Neural progenitor cell (in vitro differentiated cells): Measurements from ENCODE around the gene LPIN1. TPM values are rescaled to one million over a fixed set of nuclear protein-coding genes. Genes with fewer than 3 reads are reported as not detected.

ENCODE experiments used
- DNase-seq: peaks from one replicate; pipeline ENCODE4 v3.0.0-alpha.2; 2016; ENCODE audit warnings: low spot score
- H2AFZ ChIP-seq: fragments of 200-600 bp; sonication (generic); replicated peaks from 2 replicates; pipeline ENCODE4 v1.6.1; 2016; ENCODE audit warnings: antibody characterized with exemption
- H3F3A ChIP-seq: fragments of 200-600 bp; sonication (generic); 2 replicates; pipeline ENCODE4 v1.6.1; 2016; ENCODE audit warnings: antibody characterized with exemption, low read depth
- H3K27ac ChIP-seq: fragments of 200-600 bp; sonication (generic); 2 replicates; pipeline ENCODE4 v1.5.1; 2016; ENCODE audit warnings: mild to moderate bottlenecking
- H3K27me3 ChIP-seq: fragments of 200-600 bp; sonication (generic); 2 replicates; pipeline ENCODE4 v1.6.1; 2016; ENCODE audit warnings: mild to moderate bottlenecking, moderate library complexity
- H3K36me3 ChIP-seq: fragments of 200-600 bp; sonication (generic); 2 replicates; pipeline ENCODE4 v1.5.1; 2016
- H3K4me1 ChIP-seq: fragments of 200-600 bp; sonication (generic); 2 replicates; pipeline ENCODE4 v1.6.1; 2016; ENCODE audit warnings: mixed run types
- H3K4me2 ChIP-seq: fragments of 200-600 bp; sonication (generic); 2 replicates; pipeline ENCODE4 v1.6.1; 2016
- H3K4me3 ChIP-seq: fragments of 200-600 bp; sonication (generic); 2 replicates; pipeline ENCODE4 v1.5.1; 2016
- H3K79me2 ChIP-seq: fragments of 200-600 bp; sonication (generic); 2 replicates; pipeline ENCODE4 v1.6.1; 2016; ENCODE audit warnings: low read depth
- H3K9ac ChIP-seq: fragments of 200-600 bp; sonication (generic); 2 replicates; pipeline ENCODE4 v1.6.1; 2016
- H3K9me3 ChIP-seq: fragments of 200-600 bp; sonication (generic); 2 replicates; pipeline ENCODE4 v1.5.1; 2016; ENCODE audit warnings: low read depth
- H4K20me1 ChIP-seq: fragments of 200-600 bp; sonication (generic); 2 replicates; pipeline ENCODE4 v1.6.1; 2016; ENCODE audit warnings: low read depth
- H3K27ac Mint-ChIP-seq: 3 replicates; pipeline ENCODE4 v1.8.0; 2021; ENCODE audit warnings: mixed read lengths
- H3K27me3 Mint-ChIP-seq: 2 replicates; pipeline ENCODE4 v1.8.0; 2022; ENCODE audit warnings: low read depth, mild to moderate bottlenecking, inconsistent platforms, moderate library complexity, mixed read lengths; ENCODE audit not compliant: insufficient read depth
- H3K36me3 Mint-ChIP-seq: 3 replicates; pipeline ENCODE4 v1.8.0; 2021; ENCODE audit warnings: mixed read lengths
- H3K4me1 Mint-ChIP-seq: 3 replicates; pipeline ENCODE4 v1.8.0; 2021; ENCODE audit warnings: mixed read lengths
- H3K4me3 Mint-ChIP-seq: 3 replicates; pipeline ENCODE4 v1.8.0; 2021; ENCODE audit warnings: mild to moderate bottlenecking, moderate library complexity, mixed read lengths
- H3K9me3 Mint-ChIP-seq: 3 replicates; pipeline ENCODE4 v1.8.0; 2020; ENCODE audit warnings: mixed read lengths
- EZH2 ChIP-seq: fragments of 200-600 bp; sonication (generic); IDR thresholded peaks from 2 replicates; pipeline ENCODE4 v1.6.1; 2017; ENCODE audit warnings: antibody characterized with exemption, mild to moderate bottlenecking, moderate library complexity
- EZH2phosphoT487 ChIP-seq: fragments of 200-600 bp; sonication (generic); IDR thresholded peaks from 2 replicates; pipeline ENCODE4 v1.6.1; 2017; ENCODE audit warnings: antibody characterized with exemption
- microRNA counts: library from miRNA; unstranded; fragments of <30 nt; microRNA quantifications from one replicate; lab custom pipeline; 2016
- microRNA-seq: library from miRNA; unstranded; fragments of <30 nt; microRNA quantifications from one replicate; pipeline ENCODE4, GENCODE V29; 2016
- small RNA-seq: library from RNA; depleted of rRNA; stranded (forward); fragments of <200 nt; gene quantifications from one replicate; pipeline ENCODE3, GENCODE V24; 2015
- total RNA-seq: library from RNA; depleted of rRNA; stranded (reverse); fragments of >200 nt; gene quantifications from 2 replicates; pipeline ENCODE4 v1.2.3, GENCODE V29; 2015; ENCODE audit warnings: low replicate concordance
- TF ChIP-seq, protein P1 (sequence below): fragments of 200-600 bp; sonication (generic); IDR thresholded peaks from 2 replicates; pipeline ENCODE4 v1.5.1; 2017; ENCODE audit warnings: antibody characterized with exemption, mild to moderate bottlenecking

LPIN1 gene
- total RNA-seq, 1 donor from 2014 or later, result 18.0 TPM

DNA sequence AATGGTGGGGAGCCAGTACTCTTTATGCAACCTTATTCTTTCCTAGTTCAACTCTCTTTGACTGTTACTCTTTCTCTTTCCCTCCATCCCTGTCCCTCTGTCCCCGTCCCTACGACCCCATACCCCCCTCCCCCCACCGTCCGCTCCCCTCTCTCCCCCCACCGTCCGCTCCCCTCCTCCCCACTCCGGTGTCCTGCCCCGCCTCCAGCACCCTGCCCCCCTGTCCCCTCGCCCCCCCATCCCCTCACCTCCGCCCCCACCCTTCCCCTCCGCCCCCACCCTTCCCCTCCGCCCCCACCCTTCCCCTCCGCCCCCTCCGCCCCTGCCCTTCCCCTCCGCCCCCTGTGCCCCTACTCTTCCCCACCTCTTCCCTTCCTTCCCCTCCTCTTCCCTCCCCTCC is 128.4 kb downstream of the LPIN1 start:
- Mint-ChIP-seq H3K27me3 (peaks cover 4% of the 10 kb centered on the region), H3K4me3 (no peak overlapping the region), H3K36me3 (no peaks in the 10 kb centered on the region), H3K9me3 (peaks cover 2% of the 10 kb centered on the region), H3K27ac (no peak overlapping the region), H3K4me1 (peaks cover 6% of the 10 kb centered on the region)
- Histone ChIP-seq H3F3A (no peaks in the 10 kb centered on the region), H4K20me1 (no peaks in the 10 kb centered on the region), H3K4me1 (no peaks in the 10 kb centered on the region), H3K36me3 (no peaks in the 10 kb centered on the region), H3K27me3 (no peaks in the 10 kb centered on the region), H3K79me2 (no peaks in the 10 kb centered on the region), H3K9ac (no peak overlapping the region), H2AFZ (no peak overlapping the region), H3K27ac (no peak overlapping the region), H3K4me2 (no peak overlapping the region), H3K9me3 (no peaks in the 10 kb centered on the region), H3K4me3 (no peak overlapping the region)
- DNase-seq, result no peak
- no peak for TF ChIP-seq EZH2phosphoT487
- TF ChIP-seq, protein P1, sequence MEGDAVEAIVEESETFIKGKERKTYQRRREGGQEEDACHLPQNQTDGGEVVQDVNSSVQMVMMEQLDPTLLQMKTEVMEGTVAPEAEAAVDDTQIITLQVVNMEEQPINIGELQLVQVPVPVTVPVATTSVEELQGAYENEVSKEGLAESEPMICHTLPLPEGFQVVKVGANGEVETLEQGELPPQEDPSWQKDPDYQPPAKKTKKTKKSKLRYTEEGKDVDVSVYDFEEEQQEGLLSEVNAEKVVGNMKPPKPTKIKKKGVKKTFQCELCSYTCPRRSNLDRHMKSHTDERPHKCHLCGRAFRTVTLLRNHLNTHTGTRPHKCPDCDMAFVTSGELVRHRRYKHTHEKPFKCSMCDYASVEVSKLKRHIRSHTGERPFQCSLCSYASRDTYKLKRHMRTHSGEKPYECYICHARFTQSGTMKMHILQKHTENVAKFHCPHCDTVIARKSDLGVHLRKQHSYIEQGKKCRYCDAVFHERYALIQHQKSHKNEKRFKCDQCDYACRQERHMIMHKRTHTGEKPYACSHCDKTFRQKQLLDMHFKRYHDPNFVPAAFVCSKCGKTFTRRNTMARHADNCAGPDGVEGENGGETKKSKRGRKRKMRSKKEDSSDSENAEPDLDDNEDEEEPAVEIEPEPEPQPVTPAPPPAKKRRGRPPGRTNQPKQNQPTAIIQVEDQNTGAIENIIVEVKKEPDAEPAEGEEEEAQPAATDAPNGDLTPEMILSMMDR, result no peak
- TF ChIP-seq EZH2, result no peak

DNA sequence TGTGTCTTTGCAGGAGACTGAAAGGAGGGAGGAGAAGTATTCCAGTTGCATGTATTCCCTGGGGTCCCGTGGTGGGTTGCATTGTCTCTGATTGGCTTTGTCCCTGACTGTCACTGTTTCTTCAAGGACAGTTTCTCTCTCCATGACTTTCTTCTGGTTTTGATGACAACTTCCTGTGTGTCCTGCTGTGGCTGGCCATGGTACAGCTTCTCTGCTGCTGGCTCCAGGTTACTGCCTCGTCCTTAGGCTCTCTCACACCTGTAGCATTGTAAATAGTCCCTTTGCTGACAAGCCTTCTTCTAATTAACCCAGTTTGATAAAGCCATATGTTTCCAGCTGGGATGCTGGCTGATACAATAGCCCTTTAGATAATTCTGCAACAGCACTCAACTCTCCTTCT is 129.0 kb downstream of the LPIN1 start:
- H3K9me3 Mint-ChIP-seq, result peaks cover 2% of the 10 kb centered on the region
- no peak overlapping the region for H3K27ac Mint-ChIP-seq
- H3K4me3 ChIP-seq, result no peak overlapping the region
- H3K27ac ChIP-seq, result no peak overlapping the region
- no peaks in the 10 kb centered on the region for H3K36me3 Mint-ChIP-seq
- H3K9me3 ChIP-seq, result no peaks in the 10 kb centered on the region
- peaks cover 4% of the 10 kb centered on the region for H3K27me3 Mint-ChIP-seq
- H3K4me1 ChIP-seq, result no peaks in the 10 kb centered on the region
- peaks cover 6% of the 10 kb centered on the region for H3K4me1 Mint-ChIP-seq
- H3K79me2 ChIP-seq, result no peaks in the 10 kb centered on the region
- DNase-seq, result no peak
- TF ChIP-seq EZH2phosphoT487, result no peak
- TF ChIP-seq EZH2, result no peak
- TF ChIP-seq, protein P1, result no peak
- H3F3A ChIP-seq, result no peaks in the 10 kb centered on the region
- no peaks in the 10 kb centered on the region for H3K27me3 ChIP-seq
- no peaks in the 10 kb centered on the region for H4K20me1 ChIP-seq
- no peak overlapping the region for H3K9ac ChIP-seq
- H2AFZ ChIP-seq, result no peak overlapping the region
- H3K4me3 Mint-ChIP-seq, result no peak overlapping the region
- no peak overlapping the region for H3K4me2 ChIP-seq
- no peaks in the 10 kb centered on the region for H3K36me3 ChIP-seq

DNA sequence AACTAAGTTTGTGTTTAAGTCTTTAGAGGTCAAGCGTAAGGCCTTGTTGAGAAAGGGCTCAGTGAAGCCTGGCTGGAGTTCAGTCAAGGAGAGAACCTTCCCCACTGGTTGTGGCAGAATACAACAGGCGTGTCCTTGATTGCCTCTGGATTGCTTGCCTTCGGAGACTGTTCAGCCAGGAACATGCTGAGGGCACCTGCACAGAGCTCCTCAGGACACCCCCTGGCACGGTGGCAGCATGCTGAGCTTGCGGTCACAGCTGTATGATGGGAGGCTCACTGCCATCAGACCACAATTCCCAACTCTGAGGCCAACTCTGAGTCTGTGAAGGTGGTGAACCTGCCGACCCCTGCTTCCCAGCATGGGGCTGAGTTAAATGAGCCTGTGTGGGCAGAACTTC is 130.0 kb downstream of the LPIN1 start:
- Histone ChIP-seq H3K36me3 (no peaks in the 10 kb centered on the region), H4K20me1 (no peaks in the 10 kb centered on the region), H3K79me2 (no peaks in the 10 kb centered on the region), H3K9ac (no peak overlapping the region), H2AFZ (no peak overlapping the region), H3K9me3 (no peaks in the 10 kb centered on the region), H3F3A (no peaks in the 10 kb centered on the region), H3K27me3 (no peaks in the 10 kb centered on the region), H3K27ac (no peak overlapping the region), H3K4me1 (no peaks in the 10 kb centered on the region), H3K4me3 (no peak overlapping the region), H3K4me2 (no peak overlapping the region)
- no peak for TF ChIP-seq EZH2phosphoT487
- TF ChIP-seq, protein P1, result no peak
- TF ChIP-seq EZH2, result no peak
- no peak for DNase-seq
- H3K9me3 Mint-ChIP-seq, result peaks cover 2% of the 10 kb centered on the region
- no peak overlapping the region for H3K4me3 Mint-ChIP-seq
- H3K27ac Mint-ChIP-seq, result no peak overlapping the region
- peaks cover 6% of the 10 kb centered on the region for H3K4me1 Mint-ChIP-seq
- peaks cover 4% of the 10 kb centered on the region for H3K27me3 Mint-ChIP-seq
- H3K36me3 Mint-ChIP-seq, result no peaks in the 10 kb centered on the region

DNA sequence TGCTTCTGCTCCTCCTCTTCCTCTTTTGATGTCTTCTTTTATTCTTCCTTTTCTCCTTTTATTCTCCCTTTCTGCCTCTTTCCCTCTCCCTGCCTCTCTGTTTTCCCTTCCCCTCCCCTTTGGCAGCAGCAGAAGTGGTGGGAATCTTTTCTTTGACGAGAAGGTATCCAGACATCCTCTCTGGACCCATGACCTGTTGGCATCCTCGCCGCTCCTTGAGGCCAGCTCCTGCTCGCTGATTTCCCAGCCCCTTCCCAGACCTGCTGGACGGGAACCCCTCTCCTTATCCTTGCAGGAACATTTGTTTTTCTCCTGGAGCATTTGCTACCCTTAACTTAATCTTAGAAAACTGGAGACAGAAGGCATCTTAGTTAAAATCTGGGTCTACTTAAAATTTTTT is 130.5 kb downstream of the LPIN1 start:
- H2AFZ ChIP-seq, result no peak overlapping the region
- no peaks in the 10 kb centered on the region for H4K20me1 ChIP-seq
- peaks cover 4% of the 10 kb centered on the region for H3K27me3 Mint-ChIP-seq
- no peak overlapping the region for H3K4me3 ChIP-seq
- DNase-seq, result no peak
- H3K4me2 ChIP-seq, result no peak overlapping the region
- H3K4me1 Mint-ChIP-seq, result peaks cover 6% of the 10 kb centered on the region
- H3K27me3 ChIP-seq, result no peaks in the 10 kb centered on the region
- no peaks in the 10 kb centered on the region for H3K79me2 ChIP-seq
- H3K27ac Mint-ChIP-seq, result no peak overlapping the region
- H3K36me3 Mint-ChIP-seq, result no peaks in the 10 kb centered on the region
- H3K9me3 ChIP-seq, result no peaks in the 10 kb centered on the region
- H3K4me1 ChIP-seq, result no peaks in the 10 kb centered on the region
- no peak overlapping the region for H3K4me3 Mint-ChIP-seq
- H3K9me3 Mint-ChIP-seq, result peaks cover 2% of the 10 kb centered on the region
- H3K27ac ChIP-seq, result no peak overlapping the region
- no peak overlapping the region for H3K9ac ChIP-seq
- no peaks in the 10 kb centered on the region for H3K36me3 ChIP-seq
- TF ChIP-seq EZH2phosphoT487, result no peak
- no peak for TF ChIP-seq EZH2
- no peaks in the 10 kb centered on the region for H3F3A ChIP-seq

MicroRNAs within 50 kb of the gene (microRNA counts, 767-probe panel; counts per million panel counts)
- 460 counts per million, percentile 90 among the panel's probes with 10 or more counts for microRNA hsa-miR-548s (lab: Ali Mortazavi, UCI)

Small RNAs within 50 kb of the gene (microRNA-seq; reads per million reads assigned to microRNA genes)
- gene MIR4262 (not detected), gene MIR548S (not detected)

Small RNAs within 50 kb of the gene (small RNA-seq; reads per million reads assigned to genes)
- gene MIR4262 (not detected), gene MIR548S (not detected)

Other genes with a start within 250 kb of the LPIN1 start
- gene GREB1, start 212.6 kb upstream of the LPIN1 start, total RNA-seq, result 30.8 and 33.2 TPM in 2 replicates
- gene NTSR2, start 76.4 kb upstream of the LPIN1 start, total RNA-seq, result not detected in 2 replicates